ENCODE data around the gene TPPP.

TPPP gene

GRCh38 chr5:671459-672328 lies 21.5 kb downstream of the TPPP start:
- Histone ChIP-seq H3F3A (ENCODE audit: low read depth) (peaks cover 4% of the 10 kb centered on the region; the same call in 1 of the 2 replicates), H3K9me2 (replicated peaks; ENCODE audit: low read depth, low read length) (no peaks in the 10 kb centered on the region), H3K4me3 (ENCODE audit: low read length, poor library complexity, severe bottlenecking) (no peak overlapping the region), H2AFZ (ENCODE audit: low read length) (no peak overlapping the region), H4K20me1 (ENCODE audit: insufficient read depth, low read length, poor library complexity, severe bottlenecking) (no peaks in the 10 kb centered on the region), H3K9me3 (ENCODE audit: insufficient read depth, low read depth, low read length) (no peaks in the 10 kb centered on the region), H3K27me3 (ENCODE audit: insufficient read depth, low read length, poor library complexity, severe bottlenecking) (no peaks in the 10 kb centered on the region), H3K36me3 (ENCODE audit: insufficient read depth, low read length) (peaks cover 13% of the 10 kb centered on the region; the same call in 1 of the 2 replicates), H3K9ac (ENCODE audit: low read depth, low read length, poor library complexity, severe bottlenecking) (no peak overlapping the region), H3K4me1 (ENCODE audit: insufficient read depth, low read length, poor library complexity, severe bottlenecking) (no peaks in the 10 kb centered on the region), H3K4me2 (ENCODE audit: low read depth, low read length, poor library complexity, severe bottlenecking) (no peak overlapping the region), H3K79me2 (ENCODE audit: insufficient read depth, low read length) (no peaks in the 10 kb centered on the region)
- TF ChIP-seq EZH2phosphoT487 (IDR thresholded peaks at IDR 0.05; ENCODE audit: borderline replicate concordance): no peak
- TF ChIP-seq, protein P1, sequence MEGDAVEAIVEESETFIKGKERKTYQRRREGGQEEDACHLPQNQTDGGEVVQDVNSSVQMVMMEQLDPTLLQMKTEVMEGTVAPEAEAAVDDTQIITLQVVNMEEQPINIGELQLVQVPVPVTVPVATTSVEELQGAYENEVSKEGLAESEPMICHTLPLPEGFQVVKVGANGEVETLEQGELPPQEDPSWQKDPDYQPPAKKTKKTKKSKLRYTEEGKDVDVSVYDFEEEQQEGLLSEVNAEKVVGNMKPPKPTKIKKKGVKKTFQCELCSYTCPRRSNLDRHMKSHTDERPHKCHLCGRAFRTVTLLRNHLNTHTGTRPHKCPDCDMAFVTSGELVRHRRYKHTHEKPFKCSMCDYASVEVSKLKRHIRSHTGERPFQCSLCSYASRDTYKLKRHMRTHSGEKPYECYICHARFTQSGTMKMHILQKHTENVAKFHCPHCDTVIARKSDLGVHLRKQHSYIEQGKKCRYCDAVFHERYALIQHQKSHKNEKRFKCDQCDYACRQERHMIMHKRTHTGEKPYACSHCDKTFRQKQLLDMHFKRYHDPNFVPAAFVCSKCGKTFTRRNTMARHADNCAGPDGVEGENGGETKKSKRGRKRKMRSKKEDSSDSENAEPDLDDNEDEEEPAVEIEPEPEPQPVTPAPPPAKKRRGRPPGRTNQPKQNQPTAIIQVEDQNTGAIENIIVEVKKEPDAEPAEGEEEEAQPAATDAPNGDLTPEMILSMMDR (conservative IDR thresholded peaks at IDR 0.05; ENCODE audit: low read length): peak; percentile 89

DNA sequence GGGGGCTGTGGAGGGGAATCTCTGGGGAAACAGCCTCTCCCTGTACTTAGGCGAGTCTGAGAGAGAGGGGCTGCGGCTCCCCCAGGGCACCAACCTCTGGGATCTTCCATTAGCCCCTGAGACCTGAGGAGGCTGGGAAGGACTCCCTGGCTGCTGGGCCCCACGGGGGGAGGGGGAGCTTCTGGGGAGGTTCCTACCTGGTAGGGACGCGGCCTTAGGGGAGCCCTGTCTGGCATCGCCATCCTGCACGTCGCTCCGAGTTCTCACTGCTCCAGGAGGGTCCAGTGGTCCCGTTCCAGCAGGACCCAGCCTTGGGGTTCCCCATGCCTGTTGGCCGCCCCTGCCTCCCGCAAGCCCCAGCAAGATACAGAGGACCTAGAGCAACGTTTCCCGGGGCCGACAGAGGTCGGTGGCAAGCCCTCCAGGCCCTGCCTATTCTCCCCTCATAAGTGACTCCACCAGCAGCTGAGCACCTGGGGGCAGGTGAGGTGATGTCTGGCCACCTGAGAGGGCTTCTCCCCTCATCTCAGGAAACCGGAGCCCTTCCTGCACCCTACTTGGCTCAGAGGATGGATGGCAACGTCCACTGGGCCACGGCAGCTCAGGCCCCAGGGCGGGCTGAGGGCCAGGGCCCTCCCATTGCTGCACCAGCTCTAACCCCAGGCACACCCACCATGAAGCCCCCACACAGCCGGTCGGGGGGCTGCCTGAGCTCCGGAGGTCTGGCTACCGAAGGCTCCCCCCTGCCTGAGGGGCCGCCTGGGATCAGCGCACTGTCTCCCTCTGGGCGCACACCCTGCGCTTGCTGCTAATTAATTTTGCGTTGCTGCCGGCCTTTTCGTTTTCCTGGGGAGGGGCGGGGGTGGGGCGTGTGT lies 22.5 kb downstream of the TPPP start:
- no peaks in the 10 kb centered on the region for H3K27me3 ChIP-seq (ENCODE audit: insufficient read depth, low read length, poor library complexity, severe bottlenecking)
- no peaks in the 10 kb centered on the region for H3K79me2 ChIP-seq (ENCODE audit: insufficient read depth, low read length)
- H3K4me1 ChIP-seq (ENCODE audit: insufficient read depth, low read length, poor library complexity, severe bottlenecking): no peaks in the 10 kb centered on the region
- peaks cover 19% of the 10 kb centered on the region; the same call in 1 of the 2 replicates for H3K36me3 ChIP-seq (ENCODE audit: insufficient read depth, low read length)
- no peaks in the 10 kb centered on the region for H3K9me3 ChIP-seq (ENCODE audit: insufficient read depth, low read depth, low read length)
- no peak overlapping the region for H3K9ac ChIP-seq (ENCODE audit: low read depth, low read length, poor library complexity, severe bottlenecking)
- peaks cover 4% of the 10 kb centered on the region; the same call in 1 of the 2 replicates for H3F3A ChIP-seq (ENCODE audit: low read depth)
- no peak overlapping the region for H3K4me3 ChIP-seq (ENCODE audit: low read length, poor library complexity, severe bottlenecking)
- TF ChIP-seq, protein P1 (conservative IDR thresholded peaks at IDR 0.05; ENCODE audit: low read length): no peak
- TF ChIP-seq EZH2phosphoT487 (IDR thresholded peaks at IDR 0.05; ENCODE audit: borderline replicate concordance): no peak
- H4K20me1 ChIP-seq (ENCODE audit: insufficient read depth, low read length, poor library complexity, severe bottlenecking): no peaks in the 10 kb centered on the region
- H3K9me2 ChIP-seq (replicated peaks; ENCODE audit: low read depth, low read length): no peaks in the 10 kb centered on the region
- no peak overlapping the region for H3K4me2 ChIP-seq (ENCODE audit: low read depth, low read length, poor library complexity, severe bottlenecking)
- no peak overlapping the region for H2AFZ ChIP-seq (ENCODE audit: low read length)

DNA sequence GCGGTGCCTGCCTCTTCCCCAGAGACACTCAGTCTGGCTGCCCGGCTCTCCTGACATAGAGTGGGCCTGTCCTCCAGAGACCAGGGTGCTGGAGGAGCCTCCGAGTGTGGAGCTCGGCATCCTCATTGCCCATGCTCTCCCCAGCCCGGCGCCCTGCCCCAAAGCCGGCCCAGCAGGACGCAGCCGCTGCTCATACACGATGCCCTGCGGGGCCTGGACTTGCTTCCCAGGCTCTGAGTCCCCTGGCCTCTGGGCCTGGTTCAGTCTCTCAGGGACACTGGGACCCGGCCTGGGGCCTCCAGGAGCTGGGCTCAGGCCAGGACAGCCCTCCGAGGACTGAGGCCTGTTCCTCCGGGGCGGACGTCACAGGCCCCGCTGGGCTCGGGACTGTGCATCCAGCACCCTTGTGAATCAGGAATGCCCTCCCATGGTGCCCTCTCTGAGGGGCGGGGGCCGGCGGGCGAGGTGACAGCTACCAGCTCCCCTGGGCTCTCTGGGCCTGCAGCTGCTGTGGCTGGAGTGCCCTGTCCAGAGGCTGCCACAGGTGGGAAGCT lies 23.2 kb downstream of the TPPP start:
- Histone ChIP-seq H3F3A (ENCODE audit: low read depth) (peaks cover 4% of the 10 kb centered on the region; the same call in 1 of the 2 replicates), H3K9me3 (ENCODE audit: insufficient read depth, low read depth, low read length) (no peaks in the 10 kb centered on the region), H3K4me2 (ENCODE audit: low read depth, low read length, poor library complexity, severe bottlenecking) (no peak overlapping the region), H3K4me1 (ENCODE audit: insufficient read depth, low read length, poor library complexity, severe bottlenecking) (no peaks in the 10 kb centered on the region), H2AFZ (ENCODE audit: low read length) (no peak overlapping the region), H3K79me2 (ENCODE audit: insufficient read depth, low read length) (no peaks in the 10 kb centered on the region), H3K36me3 (ENCODE audit: insufficient read depth, low read length) (peaks cover 24% of the 10 kb centered on the region; the same call in 1 of the 2 replicates), H3K27me3 (ENCODE audit: insufficient read depth, low read length, poor library complexity, severe bottlenecking) (no peaks in the 10 kb centered on the region), H3K9me2 (replicated peaks; ENCODE audit: low read depth, low read length) (no peaks in the 10 kb centered on the region), H4K20me1 (ENCODE audit: insufficient read depth, low read length, poor library complexity, severe bottlenecking) (no peaks in the 10 kb centered on the region), H3K9ac (ENCODE audit: low read depth, low read length, poor library complexity, severe bottlenecking) (no peak overlapping the region), H3K4me3 (ENCODE audit: low read length, poor library complexity, severe bottlenecking) (no peak overlapping the region)
- no peak for TF ChIP-seq EZH2phosphoT487 (IDR thresholded peaks at IDR 0.05; ENCODE audit: borderline replicate concordance)
- TF ChIP-seq, protein P1 (conservative IDR thresholded peaks at IDR 0.05; ENCODE audit: low read length): no peak

All from Loucy (cell line).